H1 (cell line): ENCODE measurements around the gene CEP68. TPM values are rescaled to one million over a fixed set of nuclear protein-coding genes. Genes with fewer than 3 reads are reported as not detected.

Source experiments
- CTCF ChIA-PET: fragments of 300-600 bp; sonication (Branson Sonifier 250); formaldehyde crosslinking; loops from one replicate; lab custom pipeline; 2021; ENCODE audit not compliant: partially characterized antibody; lab: Charles Lee
- POLR2A ChIA-PET: fragments of 300-600 bp; sonication (Branson Sonifier 250); formaldehyde crosslinking; loops from one replicate; lab custom pipeline; 2021; ENCODE audit warnings: inconsistent platforms; ENCODE audit not compliant: partially characterized antibody; lab: Charles Lee
- DNase-seq, 2 experiments: peaks; one replicate each; pipeline versions ENCODE4 v3.0.0 to v3.0.0-alpha.2; 2010 to 2022; ENCODE audit warnings: low spot score in 2 of 2, low read depth in 1 of 2, mixed read lengths in 1 of 2
- FAIRE-seq: peaks from 2 replicates; lab custom pipeline; 2011; peaks lifted over from hg19 to GRCh38; lab: Jason Lieb, UNC
- H2AFZ ChIP-seq: 2 replicates; pipeline ENCODE4 v1.8.1; 2012; ENCODE audit warnings: low read length, inconsistent platforms
- H2AK5ac ChIP-seq: 2 replicates; pipeline ENCODE4 v1.6.1; 2013; ENCODE audit warnings: low read depth, low read length
- H2BK120ac ChIP-seq: replicated peaks from 2 replicates; pipeline ENCODE3; 2013; ENCODE audit warnings: low read depth, low read length, inconsistent platforms
- H2BK12ac ChIP-seq: 2 replicates; pipeline ENCODE4 v1.6.1; 2013; ENCODE audit warnings: low read depth, low read length
- H2BK15ac ChIP-seq: 2 replicates; pipeline ENCODE4 v1.6.1; 2013; ENCODE audit warnings: low read length
- H2BK20ac ChIP-seq: 2 replicates; pipeline ENCODE4 v1.6.1; 2013; ENCODE audit warnings: low read length
- H2BK5ac ChIP-seq: 2 replicates; pipeline ENCODE4 v1.6.1; 2013; ENCODE audit warnings: low read depth, low read length
- H3K14ac ChIP-seq: 2 replicates; pipeline ENCODE4 v1.6.1; 2013; ENCODE audit warnings: inconsistent platforms; ENCODE audit not compliant: insufficient read length
- H3K18ac ChIP-seq: 2 replicates; pipeline ENCODE4 v1.6.1; 2013; ENCODE audit warnings: low read length; ENCODE audit errors: extremely low read depth
- H3K23ac ChIP-seq: 2 replicates; pipeline ENCODE4 v1.6.1; 2013; ENCODE audit warnings: inconsistent platforms; ENCODE audit not compliant: insufficient read length
- H3K23me2 ChIP-seq: 2 replicates; pipeline ENCODE4 v1.6.1; 2013; ENCODE audit warnings: low read depth, low read length
- H3K27ac ChIP-seq: 2 replicates; pipeline ENCODE4 v1.6.1; 2011; ENCODE audit warnings: low read depth, low read length, inconsistent platforms
- H3K27me3 ChIP-seq, 4 experiments: replicated peaks in 1 of 4; 1 replicate in 1 of 4; 2 replicates in 3 of 4; pipeline versions ENCODE4 v1.6.1 to v1.8.1; 2011 to 2013; ENCODE audit warnings: low read length in 3 of 4, mild to moderate bottlenecking in 3 of 4, inconsistent platforms in 2 of 4, mixed read lengths in 2 of 4, moderate library complexity in 1 of 4; ENCODE audit not compliant: control insufficient read depth in 3 of 4, insufficient read depth in 3 of 4; ENCODE audit errors: extremely low read depth in 1 of 4
- H3K36me3 ChIP-seq, 4 experiments: 2 replicates each; pipeline versions ENCODE4 v1.6.1 to v1.8.1; 2011 to 2013; ENCODE audit warnings: mild to moderate bottlenecking in 4 of 4, low read length in 3 of 4, moderate library complexity in 2 of 4, control low read depth in 1 of 4, inconsistent platforms in 1 of 4; ENCODE audit not compliant: insufficient read depth in 4 of 4, control insufficient read depth in 2 of 4
- H3K4ac ChIP-seq: replicated peaks from 2 replicates; pipeline ENCODE3; 2013; ENCODE audit warnings: low read length, low read depth, mixed read lengths, inconsistent platforms; ENCODE audit not compliant: insufficient read length
- H3K4me1 ChIP-seq, 4 experiments: replicated peaks in 1 of 4; 1 replicate in 1 of 4; 2 replicates in 3 of 4; pipeline versions ENCODE4 v1.6.1 to v1.8.1; 2011 to 2013; ENCODE audit warnings: low read length in 3 of 4, inconsistent platforms in 2 of 4, mixed read lengths in 1 of 4; ENCODE audit not compliant: insufficient read depth in 4 of 4, control insufficient read depth in 3 of 4
- H3K4me2 ChIP-seq, 2 experiments: 2 replicates each; pipeline versions ENCODE4 v1.6.1 to v1.8.1; 2011 to 2013; ENCODE audit warnings: low read depth in 2 of 2, low read length in 2 of 2, control low read depth in 1 of 2, inconsistent platforms in 1 of 2, mild to moderate bottlenecking in 1 of 2; ENCODE audit not compliant: insufficient read depth in 1 of 2
- H3K4me3 ChIP-seq, 4 experiments: fragments of 200-600, 300-600 bp in 1 of 4; sonication (generic), shearing (Covaris generic), sonication (Bioruptor Twin) in 1 of 4; 2 replicates each; pipeline versions ENCODE4 v1.5.1 to v1.8.1; 2011 to 2016; ENCODE audit warnings: low read length in 4 of 4, low read depth in 3 of 4, control low read depth in 2 of 4, inconsistent platforms in 2 of 4, mild to moderate bottlenecking in 2 of 4, mixed read lengths in 1 of 4, moderate library complexity in 1 of 4; ENCODE audit not compliant: insufficient read depth in 2 of 4; ENCODE audit errors: extremely low read depth in 1 of 4
- H3K56ac ChIP-seq: replicated peaks from 2 replicates; pipeline ENCODE3; 2013; ENCODE audit warnings: low read depth, mild to moderate bottlenecking, mixed read lengths, low read length, inconsistent platforms; ENCODE audit not compliant: insufficient read length
- H3K79me1 ChIP-seq: 2 replicates; pipeline ENCODE4 v1.6.1; 2013; ENCODE audit warnings: low read depth, low read length, control low read depth
- H3K79me2 ChIP-seq, 2 experiments: 2 replicates each; pipeline versions ENCODE4 v1.6.1 to v1.8.1; 2012 to 2013; ENCODE audit warnings: low read length in 2 of 2, mild to moderate bottlenecking in 2 of 2, inconsistent platforms in 1 of 2; ENCODE audit not compliant: insufficient read depth in 2 of 2, control insufficient read depth in 1 of 2
- H3K9ac ChIP-seq, 4 experiments: replicated peaks in 1 of 4; 1 replicate in 1 of 4; 2 replicates in 3 of 4; pipeline versions ENCODE4 v1.6.1 to v1.8.1; 2011 to 2013; ENCODE audit warnings: low read depth in 3 of 4, low read length in 3 of 4, control low read depth in 2 of 4, mild to moderate bottlenecking in 2 of 4, moderate library complexity in 2 of 4, inconsistent platforms in 1 of 4; ENCODE audit errors: extremely low read depth in 1 of 4
- H3K9me3 ChIP-seq, 2 experiments: 2 replicates each; pipeline versions ENCODE4 v1.6.1 to v1.8.1; 2012 to 2013; ENCODE audit warnings: mild to moderate bottlenecking in 2 of 2, moderate library complexity in 2 of 2, control low read depth in 1 of 2, inconsistent platforms in 1 of 2, low read depth in 1 of 2, low read length in 1 of 2, mixed read lengths in 1 of 2; ENCODE audit not compliant: insufficient read depth in 2 of 2
- H4K20me1 ChIP-seq, 2 experiments: replicated peaks in 1 of 2; 2 replicates each; pipeline versions ENCODE3 to v1.8.1; 2011 to 2013; ENCODE audit warnings: inconsistent platforms in 2 of 2, low read length in 2 of 2, mild to moderate bottlenecking in 1 of 2; ENCODE audit not compliant: insufficient read depth in 2 of 2, control insufficient read depth in 1 of 2
- H4K5ac ChIP-seq: 2 replicates; pipeline ENCODE4 v1.6.1; 2013; ENCODE audit warnings: low read length, low read depth, mixed read lengths, inconsistent platforms; ENCODE audit not compliant: insufficient read length
- H4K8ac ChIP-seq: 2 replicates; pipeline ENCODE4 v1.8.0; 2013; ENCODE audit warnings: mild to moderate bottlenecking, moderate library complexity, low read length, inconsistent platforms; ENCODE audit not compliant: insufficient read depth; ENCODE audit errors: extremely low read depth
- H4K91ac ChIP-seq: replicated peaks from 2 replicates; pipeline ENCODE3; 2013; ENCODE audit warnings: low read length, mixed read lengths, inconsistent platforms; ENCODE audit not compliant: insufficient read length
- ASH2L ChIP-seq: fragments of 200-600, 300-600 bp; sonication (generic); IDR thresholded peaks from one replicate; pipeline ENCODE4 v1.7.1; 2017; ENCODE audit warnings: low read length
- CHD1 ChIP-seq: IDR thresholded peaks from 2 replicates; pipeline ENCODE4 v1.6.1; 2012; ENCODE audit warnings: low read depth, low read length, improper control_type of control experiment
- GABPA ChIP-seq: IDR thresholded peaks from 2 replicates; pipeline ENCODE4 v1.6.1; 2011; ENCODE audit warnings: mild to moderate bottlenecking, low read length, moderate library complexity, borderline replicate concordance; ENCODE audit not compliant: insufficient read depth
- GTF2F1 ChIP-seq: IDR thresholded peaks from 2 replicates; pipeline ENCODE4 v1.6.1; 2012; ENCODE audit warnings: low read depth, low read length, improper control_type of control experiment, borderline replicate concordance
- HDAC6 ChIP-seq: IDR thresholded peaks from one replicate; pipeline ENCODE4 v1.7.1; 2012; ENCODE audit warnings: low read depth, mild to moderate bottlenecking, inconsistent platforms, low read length, moderate library complexity
- KDM1A ChIP-seq: fragments of 200-600, 300-600 bp; sonication (generic); IDR thresholded peaks from 2 replicates; pipeline ENCODE4 v1.7.1; 2016; ENCODE audit warnings: mild to moderate bottlenecking, low read length, borderline replicate concordance
- KDM4A ChIP-seq: IDR thresholded peaks from one replicate; pipeline ENCODE4 v1.7.1; 2012; ENCODE audit warnings: low read depth, mild to moderate bottlenecking, moderate library complexity, low read length, inconsistent platforms; ENCODE audit not compliant: severe bottlenecking
- NANOG ChIP-seq: IDR thresholded peaks from 2 replicates; pipeline ENCODE4 v1.6.1; 2011; ENCODE audit warnings: low read length, low read depth, mild to moderate bottlenecking, inconsistent platforms; ENCODE audit not compliant: insufficient read depth, poor library complexity, severe bottlenecking
- NRF1 ChIP-seq: IDR thresholded peaks from 2 replicates; pipeline ENCODE4 v1.6.1; 2011; ENCODE audit warnings: mild to moderate bottlenecking, low read depth, low read length, improper control_type of control experiment
- POU5F1 ChIP-seq: IDR thresholded peaks from 2 replicates; pipeline ENCODE4 v1.6.1; 2011; ENCODE audit warnings: low read depth, mild to moderate bottlenecking, low read length, moderate library complexity
- RAD21 ChIP-seq, 2 experiments: IDR thresholded peaks in 1 of 2; conservative IDR thresholded peaks in 1 of 2; 2 replicates each; pipeline ENCODE4 v1.6.1; 2011; ENCODE audit warnings: low read depth in 2 of 2, low read length in 2 of 2, improper control_type of control experiment in 1 of 2, inconsistent platforms in 1 of 2, mild to moderate bottlenecking in 1 of 2, moderate library complexity in 1 of 2
- SAP30 ChIP-seq: fragments of 300-600 bp; sonication (generic); IDR thresholded peaks from 2 replicates; pipeline ENCODE4 v1.7.1; 2012; ENCODE audit warnings: low read length, moderate library complexity, mild to moderate bottlenecking, inconsistent platforms; ENCODE audit not compliant: insufficient read depth, insufficient replicate concordance
- SIRT6 ChIP-seq: IDR thresholded peaks from one replicate; pipeline ENCODE4 v1.7.1; 2012; ENCODE audit warnings: low read length, inconsistent platforms
- WGBS, 2 experiments: shearing (Covaris generic) in 1 of 2; methylation state at CpG; one replicate each; pipeline versions ENCODE4 v1.1.6 to v1.1.7; 2013 to 2015; ENCODE audit warnings: low lambda C conversion rate in 2 of 2, mixed read lengths in 2 of 2, inconsistent platforms in 1 of 2, low coverage in 1 of 2, missing lambda C conversion rate in 1 of 2; ENCODE audit not compliant: insufficient replicate concordance in 2 of 2, insufficient coverage in 1 of 2, insufficient read length in 1 of 2; ENCODE audit errors: extremely low coverage in 1 of 2, missing lambda C conversion rate in 1 of 2; 5-methylcytosine and 5-hydroxymethylcytosine counted together
- polyA plus RNA-seq, 7 experiments: library from polyadenylated mRNA; depleted of rRNA in 3 of 7; stranded (reverse) in 5 of 7; unstranded in 2 of 7; fragments of >200 nt in 5 of 7; fragments of 200-250 nt in 2 of 7; gene quantifications; 1 replicate in 5 of 7; 2 replicates in 1 of 7; 4 replicates in 1 of 7; pipeline versions ENCODE4 v1.2.1 to v1.2.3, GENCODE V29; 2011 to 2013; ENCODE audit warnings: missing spikeins in 2 of 7, mixed read lengths in 2 of 7
- total RNA-seq: library from RNA; stranded (reverse); fragmentation: NEBNext Ultra II Directional; extraction: Animal tissue kit (Norgen Biotek cat#: 25700); gene quantifications from 2 replicates; pipeline ENCODE4 v1.2.1, GENCODE V29; 2021

Gene CEP68
- total and polyA plus RNA-seq, 2 of the 8 experiments (the other 6 are each of a cell fraction or from before 2014, with no cell fraction given): 23.2 to 24.7 TPM

GRCh38 chr2:65057054-65057375, 799 bp downstream of the CEP68 start:
- Histone ChIP-seq H2BK5ac (no peak overlapping the region), H3K4ac (no peak overlapping the region), H4K91ac (no peak overlapping the region), H3K56ac (no peak overlapping the region), H3K4me3 (peak overlapping the region; percentile 67 to 86 (median 76)), H2BK12ac (no peak overlapping the region; the same call in 1 of the 2 replicates), H2BK20ac (no peak overlapping the region), H3K14ac (no peak overlapping the region), H3K4me2 (peak overlapping the region; percentile 80 to 87), H3K18ac (peak overlapping the region; percentile 52; the same call in 1 of the 2 replicates), H4K5ac (no peak overlapping the region), H3K9ac (peak overlapping the region; percentile 41 to 90 (median 88))
- TF ChIP-seq NRF1 (no peak), CHD1 (no peak), RAD21 (IDR thresholded peaks at IDR 0.05 in 1 of 2, conservative IDR thresholded peaks at IDR 0.05 in 1 of 2; ENCODE audit: low read depth in 2 of 2, low read length in 2 of 2) (no peak), ASH2L (no peak), HDAC6 (no peak), KDM4A (no peak), POU5F1 (no peak), NANOG (no peak), SIRT6 (no peak), GABPA (no peak), GTF2F1 (no peak), SAP30 (no peak), KDM1A (no peak)
- TF ChIP-seq, all 59 proteins: peak for 0
- Histone ChIP-seq H3K79me1 (peaks cover 13% of the 10 kb centered on the region), H2AFZ (no peak overlapping the region), H2AK5ac (no peak overlapping the region), H3K27me3 (peaks cover 0 to 3% (median 1%) of the 10 kb centered on the region in 4 experiments; a peak in 1 of 7 replicates), H3K23me2 (peaks cover 9% of the 10 kb centered on the region), H2BK15ac (no peak overlapping the region), H3K9me3 (no peaks in the 10 kb centered on the region), H3K23ac (no peak overlapping the region), H3K4me1 (peaks cover 0 to 7% (median 3%) of the 10 kb centered on the region in 4 experiments; a peak in 4 of 7 replicates), H2BK120ac (no peak overlapping the region), H4K8ac (peak overlapping the region; percentile 97; the same call in 1 of the 2 replicates), H3K79me2 (peaks cover 12 to 51% of the 10 kb centered on the region in 2 experiments), H3K36me3 (no peaks in the 10 kb centered on the region; a peak in 1 of 8 replicates), H4K20me1 (peaks cover 2 to 15% of the 10 kb centered on the region in 2 experiments), H3K27ac (peak overlapping the region; percentile 78; the same call in 1 of the 2 replicates)
- POLR2A ChIA-PET: interaction anchor here (0.8 to 8.1 kb wide), 14 partner anchors 8 to 364 kb away, joined by 3 to 84 read pairs (median 6); partner anchors contain the start of genes ACTR2 and RAB1A
- FAIRE-seq (no peak), DNase-seq (no peak)
- CTCF ChIA-PET: interaction anchor here (3.1 kb wide), 1 partner anchor 8 kb away, joined by 17 read pairs; no protein-coding TSS in a partner anchor
- 13% methylated on average over 5 of the region's 5 CpGs; no CpG with 5 or more reads in 1 of the 2 experiments for WGBS, 2 experiments
